ENCODE measurements around the gene CDC27.

- TF ChIP-seq CTCF (IDR thresholded peaks at IDR 0.05; ENCODE audit: low read depth, low read length, poor library complexity, severe bottlenecking), result no peak
- no peak for TF ChIP-seq EZH2phosphoT487 (IDR thresholded peaks at IDR 0.05; ENCODE audit: borderline replicate concordance, low read length)
Observed at GRCh38 chr17:47102914-47103313, 86.2 kb downstream of the CDC27 start.
